H4 (cell line): ENCODE measurements around the gene SPSB1. TPM values are rescaled to one million over a fixed set of nuclear protein-coding genes. Genes with fewer than 3 reads are reported as not detected.

ENCODE experiments used
- total RNA-seq: library from RNA; depleted of rRNA; stranded (reverse); fragments of >200 nt; shearing (Covaris generic); gene quantifications from 2 replicates; pipeline ENCODE4 v1.2.3, GENCODE V29; 2014; rRNA removed

SPSB1 gene
- total RNA-seq, 1 experiment from 2014 or later, result 12.2 TPM

Other genes with a start within 250 kb of the SPSB1 start
- 0.47 and 1.7 TPM in 2 replicates for gene SLC2A5, start 223.3 kb upstream of the SPSB1 start, total RNA-seq
- gene GPR157, start 163.8 kb upstream of the SPSB1 start, total RNA-seq, result 1.9 TPM in 2 replicates
- 10.0 and 10.3 TPM in 2 replicates for gene H6PD, start 58.1 kb upstream of the SPSB1 start, total RNA-seq
- gene SLC25A33, start 246.6 kb downstream of the SPSB1 start, total RNA-seq, result 13.1 and 13.4 TPM in 2 replicates